Coronary artery (tissue), 2 donors: ENCODE measurements around the gene RAB11FIP5.

Source experiments
- DNase-seq: peaks from one replicate; pipeline ENCODE4 v3.0.0-alpha.2; 2017; ENCODE audit warnings: low spot score
- H3K27ac ChIP-seq, 2 donors: fragments of 200-600 bp; sonication (generic); one replicate each; pipeline ENCODE4 v1.5.1; 2016 to 2019
- H3K4me3 ChIP-seq: fragments of 200-600 bp; sonication (generic); 2 replicates; pipeline ENCODE4 v1.5.1; 2016; ENCODE audit warnings: mild to moderate bottlenecking, moderate library complexity
- CTCF ChIP-seq: fragments of 200-600 bp; sonication (generic); IDR thresholded peaks from one replicate; pipeline ENCODE4 v1.5.1; 2019; ENCODE audit warnings: antibody characterized with exemption

The RAB11FIP5 gene

GRCh38 chr2:73084971-73085370, 27.8 kb downstream of the RAB11FIP5 start:
- Histone ChIP-seq H3K27ac (no peak overlapping the region), H3K4me3 (no peak overlapping the region)
- TF ChIP-seq CTCF: no peak
- DNase-seq: no peak

GRCh38 chr2:73083886-73084800, 28.6 kb downstream of the RAB11FIP5 start:
- TF ChIP-seq CTCF: no peak
- no peak for DNase-seq
- H3K27ac ChIP-seq: no peak overlapping the region

GRCh38 chr2:73082523-73083410, 30.0 kb downstream of the RAB11FIP5 start:
- no peak for DNase-seq
- H3K27ac ChIP-seq: no peak overlapping the region
- no peak overlapping the region for H3K4me3 ChIP-seq
- no peak for TF ChIP-seq CTCF

More at GRCh38 chr2:73083886-73084800, 28.6 kb downstream of the RAB11FIP5 start:
- H3K4me3 ChIP-seq: no peak overlapping the region

- Histone ChIP-seq H3K4me3 (no peak overlapping the region), H3K27ac (no peak overlapping the region)
- TF ChIP-seq CTCF: no peak
- no peak for DNase-seq
Measured at GRCh38 chr2:73081181-73081671, 31.5 kb downstream of the RAB11FIP5 start.

GRCh38 chr2:73080321-73081131, 32.2 kb downstream of the RAB11FIP5 start:
- Histone ChIP-seq H3K27ac (no peak overlapping the region), H3K4me3 (no peak overlapping the region)
- no peak for DNase-seq
- no peak for TF ChIP-seq CTCF

GRCh38 chr2:73079636-73080035, 33.1 kb downstream of the RAB11FIP5 start:
- no peak overlapping the region for H3K4me3 ChIP-seq
- no peak overlapping the region for H3K27ac ChIP-seq
- DNase-seq: no peak
- no peak for TF ChIP-seq CTCF
